HepG2 (cell line): ENCODE measurements around the gene TEAD1. TPM values are rescaled to one million over a fixed set of nuclear protein-coding genes. Genes with fewer than 3 reads are reported as not detected.

Experiments
- FOXK2 ChIP-seq: fragments of 450-650 bp; IDR thresholded peaks from 2 replicates; pipeline ENCODE4 v1.6.1; 2016
- HNF1A ChIP-seq, 2 experiments: sonication (generic) in 1 of 2; formaldehyde crosslinking in 1 of 2; IDR thresholded peaks; 2 replicates each; pipeline versions ENCODE4 v1.4.0 to v1.6.1; 2016 to 2020; ENCODE audit warnings: borderline replicate concordance in 1 of 2, low read depth in 1 of 2, mild to moderate bottlenecking in 1 of 2, missing genetic modification reagents in 1 of 2
- SMAD3 ChIP-seq: sonication (generic); formaldehyde crosslinking; IDR thresholded peaks from 2 replicates; pipeline ENCODE4 v1.4.0; 2020; ENCODE audit warnings: missing genetic modification reagents
- ZNF253 ChIP-seq: sonication (generic); formaldehyde crosslinking; IDR thresholded peaks from 2 replicates; pipeline ENCODE4 v1.8.0; 2022; ENCODE audit warnings: mild to moderate bottlenecking, missing genetic modification reagents, borderline replicate concordance
- polyA plus RNA-seq, 8 experiments: library from polyadenylated mRNA; depleted of rRNA in 3 of 8; stranded (reverse) in 7 of 8; unstranded in 1 of 8; fragments of >200 nt; fragmentation: Illumina TruSeq in 4 of 8; extraction: Trizol in 4 of 8; gene quantifications; 2 replicates each; pipeline versions ENCODE4 v1.2.1 to v1.2.3, GENCODE V29; 2011 to 2016; ENCODE audit warnings: low read depth in 4 of 8, missing spikeins in 1 of 8, mixed read lengths in 1 of 8; ENCODE audit not compliant: insufficient read depth in 1 of 8
- total RNA-seq, 5 experiments: library from RNA; depleted of rRNA; stranded (reverse); fragments of >200 nt; fragmentation: Illumina TruSeq; extraction: Trizol; gene quantifications; 2 replicates each; pipeline ENCODE4 v1.2.3, GENCODE V29; 2016; ENCODE audit warnings: low read depth in 1 of 5
- TF ChIP-seq, protein P1 (sequence below): sonication (generic); formaldehyde crosslinking; IDR thresholded peaks from 2 replicates; pipeline ENCODE4 v1.4.0; 2020; ENCODE audit warnings: mild to moderate bottlenecking, missing genetic modification reagents
- TF ChIP-seq, protein P2 (sequence below): sonication (generic); formaldehyde crosslinking; IDR thresholded peaks from 2 replicates; pipeline ENCODE4 v1.4.0; 2020; ENCODE audit warnings: mild to moderate bottlenecking, missing genetic modification reagents

TEAD1 gene
- total and polyA plus RNA-seq, 2 of the 13 experiments (the other 11 are each of a cell fraction or from before 2014, with no cell fraction given): 20.1 to 30.5 TPM

DNA sequence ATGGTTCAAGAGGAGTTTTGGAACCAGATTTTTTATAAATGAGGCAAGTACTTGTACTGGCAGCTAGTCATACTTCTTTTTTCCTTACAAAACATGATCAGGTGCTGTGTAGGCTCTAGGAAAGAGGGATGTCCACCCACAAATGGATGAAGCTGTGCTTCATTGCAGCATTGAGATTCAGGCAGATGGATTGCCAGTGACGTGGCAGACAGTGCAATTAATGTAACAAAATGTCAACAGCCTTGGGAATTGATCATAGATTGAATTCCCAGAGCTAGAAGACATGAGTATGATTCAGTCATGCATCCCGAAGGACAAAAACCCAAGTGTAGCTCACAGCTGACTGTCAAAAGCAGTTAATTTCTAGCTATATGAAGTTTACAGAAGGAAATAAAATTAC, 235.7 kb downstream of the TEAD1 start (continued):
- TF ChIP-seq, protein P1, sequence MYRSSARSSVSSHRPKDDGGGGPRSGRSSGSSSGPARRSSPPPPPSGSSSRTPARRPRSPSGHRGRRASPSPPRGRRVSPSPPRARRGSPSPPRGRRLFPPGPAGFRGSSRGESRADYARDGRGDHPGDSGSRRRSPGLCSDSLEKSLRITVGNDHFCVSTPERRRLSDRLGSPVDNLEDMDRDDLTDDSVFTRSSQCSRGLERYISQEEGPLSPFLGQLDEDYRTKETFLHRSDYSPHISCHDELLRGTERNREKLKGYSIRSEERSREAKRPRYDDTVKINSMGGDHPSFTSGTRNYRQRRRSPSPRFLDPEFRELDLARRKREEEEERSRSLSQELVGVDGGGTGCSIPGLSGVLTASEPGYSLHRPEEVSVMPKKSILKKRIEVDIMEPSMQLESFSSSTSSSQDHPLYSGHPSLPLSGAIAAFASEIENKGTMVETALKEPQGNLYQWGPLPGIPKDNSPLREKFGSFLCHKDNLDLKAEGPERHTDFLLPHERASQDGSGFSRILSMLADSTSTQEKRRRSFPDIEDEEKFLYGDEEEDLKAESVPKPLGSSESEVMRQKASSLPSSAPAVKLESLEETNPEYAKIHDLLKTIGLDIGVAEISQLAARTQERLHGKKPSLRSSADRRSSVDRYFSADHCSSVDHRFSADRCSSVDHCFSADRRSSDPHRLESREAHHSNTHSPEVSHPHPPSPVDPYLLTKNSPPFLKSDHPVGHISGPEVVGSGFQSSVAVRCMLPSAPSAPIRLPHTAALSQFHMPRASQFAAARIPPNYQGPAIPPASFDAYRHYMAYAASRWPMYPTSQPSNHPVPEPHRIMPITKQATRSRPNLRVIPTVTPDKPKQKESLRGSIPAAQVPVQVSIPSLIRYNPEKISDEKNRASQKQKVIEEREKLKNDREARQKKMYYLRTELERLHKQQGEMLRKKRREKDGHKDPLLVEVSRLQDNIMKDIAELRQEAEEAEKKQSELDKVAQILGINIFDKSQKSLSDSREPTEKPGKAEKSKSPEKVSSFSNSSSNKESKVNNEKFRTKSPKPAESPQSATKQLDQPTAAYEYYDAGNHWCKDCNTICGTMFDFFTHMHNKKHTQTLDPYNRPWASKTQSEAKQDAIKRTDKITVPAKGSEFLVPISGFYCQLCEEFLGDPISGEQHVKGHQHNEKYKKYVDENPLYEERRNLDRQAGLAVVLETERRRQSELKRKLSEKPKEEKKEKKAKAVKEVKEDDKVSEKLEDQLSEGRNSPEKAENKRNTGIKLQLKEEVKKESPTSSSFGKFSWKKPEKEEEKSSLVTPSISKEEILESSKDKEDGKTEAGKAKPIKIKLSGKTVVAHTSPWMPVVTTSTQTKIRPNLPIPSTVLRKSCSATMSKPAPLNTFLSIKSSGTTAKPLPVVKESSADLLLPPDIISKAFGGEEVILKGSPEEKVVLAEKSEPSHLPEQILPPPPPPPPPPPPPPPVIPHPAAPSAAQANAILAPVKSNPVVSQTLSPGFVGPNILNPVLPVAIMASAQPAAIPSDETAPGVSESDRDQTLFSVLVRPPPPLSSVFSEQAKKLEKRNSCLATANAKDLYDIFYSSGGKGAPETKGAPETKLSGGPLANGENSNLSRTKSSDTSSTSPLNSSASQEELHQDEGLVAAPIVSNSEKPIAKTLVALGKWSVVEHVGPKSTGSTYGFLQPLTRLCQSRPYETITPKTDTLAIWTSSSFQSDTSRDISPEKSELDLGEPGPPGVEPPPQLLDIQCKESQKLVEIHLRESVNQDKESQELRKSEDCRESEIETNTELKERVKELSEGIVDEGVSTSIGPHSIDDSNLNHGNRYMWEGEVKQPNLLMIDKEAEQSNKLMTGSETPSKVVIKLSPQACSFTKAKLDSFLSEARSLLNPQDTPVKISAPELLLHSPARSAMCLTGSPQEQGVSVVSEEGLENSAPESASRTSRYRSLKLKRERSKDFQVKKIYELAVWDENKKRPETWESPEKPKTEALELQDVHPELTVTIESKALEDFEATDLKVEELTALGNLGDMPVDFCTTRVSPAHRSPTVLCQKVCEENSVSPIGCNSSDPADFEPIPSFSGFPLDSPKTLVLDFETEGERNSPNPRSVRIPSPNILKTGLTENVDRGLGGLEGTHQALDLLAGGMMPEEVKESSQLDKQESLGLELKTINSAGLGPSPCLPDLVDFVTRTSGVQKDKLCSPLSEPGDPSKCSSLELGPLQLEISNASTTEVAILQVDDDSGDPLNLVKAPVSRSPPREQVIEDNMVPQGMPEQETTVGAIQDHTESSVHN (CRISPR knock-in tag): no peak
- no peak for TF ChIP-seq HNF1A (IDR thresholded peaks at IDR 0.05; ENCODE audit: low read depth)
- no peak for TF ChIP-seq HNF1A (CRISPR knock-in tag; IDR thresholded peaks at IDR 0.05; ENCODE audit: borderline replicate concordance)
- no peak for TF ChIP-seq SMAD3 (CRISPR knock-in tag)
- TF ChIP-seq, protein P2, sequence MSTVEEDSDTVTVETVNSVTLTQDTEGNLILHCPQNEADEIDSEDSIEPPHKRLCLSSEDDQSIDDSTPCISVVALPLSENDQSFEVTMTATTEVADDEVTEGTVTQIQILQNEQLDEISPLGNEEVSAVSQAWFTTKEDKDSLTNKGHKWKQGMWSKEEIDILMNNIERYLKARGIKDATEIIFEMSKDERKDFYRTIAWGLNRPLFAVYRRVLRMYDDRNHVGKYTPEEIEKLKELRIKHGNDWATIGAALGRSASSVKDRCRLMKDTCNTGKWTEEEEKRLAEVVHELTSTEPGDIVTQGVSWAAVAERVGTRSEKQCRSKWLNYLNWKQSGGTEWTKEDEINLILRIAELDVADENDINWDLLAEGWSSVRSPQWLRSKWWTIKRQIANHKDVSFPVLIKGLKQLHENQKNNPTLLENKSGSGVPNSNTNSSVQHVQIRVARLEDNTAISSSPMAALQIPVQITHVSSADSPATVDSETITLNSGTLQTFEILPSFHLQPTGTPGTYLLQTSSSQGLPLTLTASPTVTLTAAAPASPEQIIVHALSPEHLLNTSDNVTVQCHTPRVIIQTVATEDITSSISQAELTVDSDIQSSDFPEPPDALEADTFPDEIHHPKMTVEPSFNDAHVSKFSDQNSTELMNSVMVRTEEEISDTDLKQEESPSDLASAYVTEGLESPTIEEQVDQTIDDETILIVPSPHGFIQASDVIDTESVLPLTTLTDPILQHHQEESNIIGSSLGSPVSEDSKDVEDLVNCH (CRISPR knock-in tag): no peak
- TF ChIP-seq ZNF253 (CRISPR knock-in tag): no peak
- no peak for TF ChIP-seq FOXK2
